Lower leg skin (tissue), 4 donors: ENCODE measurements around the gene ASPG. TPM values are rescaled to one million over a fixed set of nuclear protein-coding genes. Genes with fewer than 3 reads are reported as not detected.

Source experiments
- DNase-seq, 2 donors: peaks; one replicate each; pipeline ENCODE4 v3.0.0-alpha.2; 2019; ENCODE audit warnings: low spot score in 2 of 2
- H3K4me3 ChIP-seq: fragments of 200-600 bp; sonication (generic); 2 replicates; pipeline ENCODE4 v1.5.1; 2017; ENCODE audit warnings: mild to moderate bottlenecking, low read depth; ENCODE audit not compliant: poor library complexity, severe bottlenecking
- POLR2A ChIP-seq, 2 donors: fragments of 450-650 bp; IDR thresholded peaks; one replicate each; pipeline ENCODE4 v1.6.1; 2016 to 2017; ENCODE audit warnings: antibody characterized with exemption in 2 of 2, mild to moderate bottlenecking in 1 of 2, moderate library complexity in 1 of 2
- WGBS, 2 donors: methylation state at CpG; one replicate each; pipeline ENCODE4 v1.1.5; 2018; 5-methylcytosine and 5-hydroxymethylcytosine counted together
- intact Hi-C: fragments of 100-400 bp; cut with DNase I; formaldehyde crosslinking; loops from one replicate; pipeline ENCODE4 v1.15.0; 2023; ENCODE audit warnings: low total_unique reads
- total RNA-seq, 4 donors: library from RNA; depleted of rRNA; stranded (reverse); fragments of >200 nt; gene quantifications; one replicate each; pipeline ENCODE4 v1.1.0, GENCODE V29; 2016
- TF ChIP-seq, protein P1 (sequence below), 3 donors: fragments of 450-650 bp; IDR thresholded peaks; one replicate each; pipeline ENCODE4 v1.5.1; 2016; ENCODE audit warnings: antibody characterized with exemption in 3 of 3, mild to moderate bottlenecking in 3 of 3, moderate library complexity in 2 of 3

Gene ASPG
- total RNA-seq, 4 donors from 2014 or later: 12.1 to 56.6 (median 25.4) TPM

DNA sequence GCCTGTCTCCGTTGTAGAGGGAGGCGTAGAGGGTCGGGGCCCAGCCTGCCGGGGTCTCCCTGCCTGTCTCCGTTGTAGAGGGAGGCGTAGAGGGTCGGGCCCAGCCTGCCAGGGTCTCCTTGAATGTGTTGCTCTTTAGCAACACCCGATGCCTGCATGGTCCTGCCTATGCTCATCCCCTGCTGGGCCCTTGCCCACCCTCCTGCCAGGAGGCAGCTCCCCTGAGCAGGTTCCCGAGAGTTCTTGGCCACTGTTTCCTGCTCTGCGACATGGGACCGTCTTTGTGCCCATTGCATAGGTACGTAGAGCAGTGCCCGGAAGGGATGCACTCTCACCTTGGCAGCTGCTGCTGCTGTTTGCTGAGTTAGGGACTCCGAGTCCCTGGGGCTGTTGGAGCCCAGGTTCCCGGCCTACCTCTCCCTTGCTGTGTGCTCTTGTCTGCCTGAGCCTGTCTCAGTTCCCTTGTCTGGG lies 56.2 kb downstream of the ASPG start:
- H3K4me3 ChIP-seq: no peak overlapping the region
- WGBS, 2 donors: 87 to 93% methylated on average over 15 of the region's 15 CpGs
- no peak for TF ChIP-seq POLR2A (IDR thresholded peaks at IDR 0.05)
- TF ChIP-seq, protein P1, sequence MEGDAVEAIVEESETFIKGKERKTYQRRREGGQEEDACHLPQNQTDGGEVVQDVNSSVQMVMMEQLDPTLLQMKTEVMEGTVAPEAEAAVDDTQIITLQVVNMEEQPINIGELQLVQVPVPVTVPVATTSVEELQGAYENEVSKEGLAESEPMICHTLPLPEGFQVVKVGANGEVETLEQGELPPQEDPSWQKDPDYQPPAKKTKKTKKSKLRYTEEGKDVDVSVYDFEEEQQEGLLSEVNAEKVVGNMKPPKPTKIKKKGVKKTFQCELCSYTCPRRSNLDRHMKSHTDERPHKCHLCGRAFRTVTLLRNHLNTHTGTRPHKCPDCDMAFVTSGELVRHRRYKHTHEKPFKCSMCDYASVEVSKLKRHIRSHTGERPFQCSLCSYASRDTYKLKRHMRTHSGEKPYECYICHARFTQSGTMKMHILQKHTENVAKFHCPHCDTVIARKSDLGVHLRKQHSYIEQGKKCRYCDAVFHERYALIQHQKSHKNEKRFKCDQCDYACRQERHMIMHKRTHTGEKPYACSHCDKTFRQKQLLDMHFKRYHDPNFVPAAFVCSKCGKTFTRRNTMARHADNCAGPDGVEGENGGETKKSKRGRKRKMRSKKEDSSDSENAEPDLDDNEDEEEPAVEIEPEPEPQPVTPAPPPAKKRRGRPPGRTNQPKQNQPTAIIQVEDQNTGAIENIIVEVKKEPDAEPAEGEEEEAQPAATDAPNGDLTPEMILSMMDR (IDR thresholded peaks at IDR 0.05): no peak
- peak in 1 of 2 donors; percentile 76 for DNase-seq
- intact Hi-C loops: loop anchor here (5.0 kb wide), 2 partner anchors 181 to 1919 kb away; no protein-coding TSS in a partner anchor

- intact Hi-C loops: loop anchor here (5.0 kb wide), 2 partner anchors 180 to 1920 kb away; no protein-coding TSS in a partner anchor
- DNase-seq: peak in 1 of 2 donors; percentile 70
- 87 to 91% methylated on average over 8 to 11 of the region's 11 CpGs for WGBS, 2 donors
- TF ChIP-seq POLR2A (IDR thresholded peaks at IDR 0.05): no peak
- TF ChIP-seq, protein P1 (IDR thresholded peaks at IDR 0.05): no peak
- no peak overlapping the region for H3K4me3 ChIP-seq
Measured at GRCh38 chr14:104142136-104142945, 56.8 kb downstream of the ASPG start.

- TF ChIP-seq, protein P1 (IDR thresholded peaks at IDR 0.05): no peak
- TF ChIP-seq POLR2A (IDR thresholded peaks at IDR 0.05): no peak
- H3K4me3 ChIP-seq: no peak overlapping the region
- WGBS, 2 donors: 80% methylated on average over 15 to 16 of the region's 16 CpGs
- intact Hi-C loops: loop anchor here (5.0 kb wide), 2 partner anchors 179 to 1921 kb away; no protein-coding TSS in a partner anchor
- DNase-seq: no peak
Measured at GRCh38 chr14:104142946-104143470, 57.5 kb downstream of the ASPG start.

DNA sequence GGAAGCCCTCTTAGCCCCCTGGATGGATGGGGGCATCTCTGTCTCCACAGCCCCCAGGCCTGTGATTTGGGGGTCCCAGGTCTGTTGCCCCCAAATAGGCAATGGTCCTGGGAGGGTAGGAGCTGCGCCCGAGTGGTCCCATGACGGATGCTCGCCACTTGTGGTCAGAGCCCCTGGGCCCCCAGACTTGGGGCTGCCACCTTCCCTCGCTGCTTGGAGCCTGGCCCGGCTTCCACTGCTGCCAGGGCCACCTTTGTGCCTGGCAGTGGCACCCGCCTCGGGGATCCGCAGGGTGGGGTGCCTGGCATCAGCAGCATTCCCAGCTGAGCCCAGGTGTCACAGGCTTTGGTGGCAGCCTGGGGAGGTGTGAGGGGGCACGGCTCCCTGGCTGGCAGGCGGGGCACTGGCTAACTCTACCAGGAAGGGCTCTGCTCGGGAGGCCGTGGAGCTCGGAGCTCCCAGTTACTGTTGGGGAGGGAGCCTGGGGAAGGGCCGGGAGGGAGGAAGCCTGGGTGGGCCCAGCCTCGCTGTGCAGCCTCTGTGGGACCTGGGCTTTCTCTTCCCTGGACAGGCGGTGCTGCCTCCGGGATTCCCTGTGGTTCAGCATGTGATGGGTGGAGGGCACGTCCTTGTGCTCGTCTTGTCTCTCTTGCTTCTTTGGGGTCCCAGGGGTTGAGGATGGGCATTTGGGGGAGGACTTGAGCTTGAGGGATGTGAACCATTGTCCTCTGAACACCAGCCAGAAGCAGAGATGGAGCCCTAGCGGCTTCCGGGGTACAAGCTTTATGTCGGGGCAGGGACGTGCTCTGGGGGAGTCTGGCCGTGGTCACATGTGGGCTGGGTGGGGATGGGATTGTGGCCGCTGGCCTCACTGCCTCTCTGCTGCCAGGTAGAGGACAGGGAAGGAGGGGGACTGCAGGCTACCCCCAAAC lies 58.3 kb downstream of the ASPG start:
- H3K4me3 ChIP-seq: no peak overlapping the region
- intact Hi-C loops: loop anchor here (5.0 kb wide), 2 partner anchors 179 to 1921 kb away; no protein-coding TSS in a partner anchor
- DNase-seq: no peak
- TF ChIP-seq, protein P1 (IDR thresholded peaks at IDR 0.05): no peak
- WGBS, 2 donors: 77 to 80% methylated on average over 23 to 24 of the region's 26 CpGs

- no peak overlapping the region for H3K4me3 ChIP-seq
- intact Hi-C loops: loop anchor here (5.0 kb wide), 2 partner anchors 178 to 1922 kb away; no protein-coding TSS in a partner anchor
- DNase-seq: no peak
- 86 to 87% methylated on average over 4 of the region's 4 CpGs for WGBS, 2 donors
- TF ChIP-seq, protein P1 (IDR thresholded peaks at IDR 0.05): no peak
- TF ChIP-seq POLR2A (IDR thresholded peaks at IDR 0.05): no peak
Measured at GRCh38 chr14:104144453-104144790, 58.9 kb downstream of the ASPG start.
